Fibroblast of the aortic adventitia (primary cell): ENCODE data around the gene LCN2. TPM values are rescaled to one million over a fixed set of nuclear protein-coding genes. Genes with fewer than 3 reads are reported as not detected.
A peak's percentile ranks its signal among the peaks of the same experiment; 100 is the strongest.

Experiments used
- DNase-seq: peaks from one replicate; pipeline ENCODE4 v3.0.0-alpha.2; 2010; ENCODE audit warnings: low read depth
- H3K4me3 ChIP-seq: 2 replicates; pipeline ENCODE4 v1.5.1; 2011; ENCODE audit warnings: low read depth, mild to moderate bottlenecking, control low read depth, low read length, moderate library complexity
- CTCF ChIP-seq: IDR thresholded peaks from 2 replicates; pipeline ENCODE4 v1.5.1; 2011; ENCODE audit warnings: mild to moderate bottlenecking, low read length, control low read depth, inconsistent platforms; ENCODE audit not compliant: insufficient read depth
- total RNA-seq: library from RNA; depleted of rRNA; stranded (reverse); fragments of >200 nt; gene quantifications from 2 replicates; pipeline ENCODE4 v1.2.3, GENCODE V29; 2012; ENCODE audit warnings: low replicate concordance

The LCN2 gene
- total RNA-seq, 1 donor, result not detected

- no peak overlapping the region for H3K4me3 ChIP-seq
- no peak for TF ChIP-seq CTCF
- peak; percentile 47 for DNase-seq
These were observed 13.2 kb downstream of the LCN2 start for GRCh38 chr9:128162215-128163026.

- DNase-seq, result no peak
- TF ChIP-seq CTCF, result no peak
- H3K4me3 ChIP-seq, result no peak overlapping the region
These were observed 13.8 kb downstream of the LCN2 start for GRCh38 chr9:128163027-128163515.

- TF ChIP-seq CTCF, result no peak
- H3K4me3 ChIP-seq, result no peak overlapping the region
- no peak for DNase-seq
These were observed 14.5 kb downstream of the LCN2 start for GRCh38 chr9:128163523-128164306.

GRCh38 chr9:128164307-128164885 lies 15.1 kb downstream of the LCN2 start:
- DNase-seq, result peak; percentile 47
- no peak overlapping the region for H3K4me3 ChIP-seq
- TF ChIP-seq CTCF, result no peak

- no peak overlapping the region for H3K4me3 ChIP-seq
- no peak for TF ChIP-seq CTCF
- DNase-seq, result no peak
These were observed 16.9 kb downstream of the LCN2 start for GRCh38 chr9:128166169-128166568.

- no peak for DNase-seq
- no peak overlapping the region for H3K4me3 ChIP-seq
These were observed 18.0 kb downstream of the LCN2 start for GRCh38 chr9:128167209-128167608.

More at GRCh38 chr9:128167209-128167608, 18.0 kb downstream of the LCN2 start:
- no peak for TF ChIP-seq CTCF
